ENCODE data around the gene IMMP2L.
A peak's percentile ranks its signal among the peaks of the same experiment; 100 is the strongest.
"Not testable (repeated sequence)": the region's sequence is repeated elsewhere in the genome, so short reads cannot be mapped to it uniquely, and the experiment has no call there.

IMMP2L gene

GRCh38 chr7:111459065-111459756 lies 103.1 kb downstream of the IMMP2L start:
- TF ChIP-seq CTCF (conservative IDR thresholded peaks at IDR 0.05; ENCODE audit: low read depth, low read length) = no peak
- no peak for DNase-seq (ENCODE audit: low read depth)
- no peak overlapping the region for H3K4me3 ChIP-seq (ENCODE audit: low read length)

DNA sequence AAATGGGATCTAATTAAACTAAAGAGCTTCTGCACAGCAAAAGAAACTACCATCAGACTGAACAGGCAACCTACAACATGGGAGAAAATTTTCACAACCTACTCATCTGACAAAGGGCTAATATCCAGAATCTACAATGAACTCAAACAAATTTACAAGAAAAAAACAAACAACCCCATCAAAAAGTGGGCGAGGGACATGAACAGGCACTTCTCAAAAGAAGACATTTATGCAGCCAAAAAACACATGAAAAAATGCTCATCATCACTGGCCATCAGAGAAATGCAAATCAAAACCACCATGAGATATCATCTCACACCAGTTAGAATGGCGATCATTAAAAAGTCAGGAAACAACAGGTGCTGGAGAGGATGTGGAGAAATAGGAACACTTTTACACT lies 111.6 kb downstream of the IMMP2L start:
- not testable (repeated sequence) for H3K4me3 ChIP-seq (ENCODE audit: low read length); DNase-seq (ENCODE audit: low read depth)

DNA sequence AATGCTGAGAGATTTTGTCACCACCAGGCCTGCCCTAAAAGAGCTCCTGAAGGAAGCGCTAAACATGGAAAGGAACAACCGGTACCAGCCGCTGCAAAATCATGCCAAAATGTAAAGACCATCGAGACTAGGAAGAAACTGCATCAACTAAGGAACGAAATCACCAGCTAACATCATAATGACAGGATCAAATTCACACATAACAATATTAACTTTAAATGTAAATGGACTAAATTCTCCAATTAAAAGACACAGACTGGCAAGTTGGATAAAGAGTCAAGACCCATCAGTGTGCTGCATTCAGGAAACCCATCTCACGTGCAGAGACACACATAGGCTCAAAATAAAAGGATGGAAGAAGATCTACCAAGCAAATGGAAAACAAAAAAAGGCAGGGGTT lies 114.8 kb downstream of the IMMP2L start:
- not testable (repeated sequence) for DNase-seq (ENCODE audit: low read depth); H3K4me3 ChIP-seq (ENCODE audit: low read length)

DNA sequence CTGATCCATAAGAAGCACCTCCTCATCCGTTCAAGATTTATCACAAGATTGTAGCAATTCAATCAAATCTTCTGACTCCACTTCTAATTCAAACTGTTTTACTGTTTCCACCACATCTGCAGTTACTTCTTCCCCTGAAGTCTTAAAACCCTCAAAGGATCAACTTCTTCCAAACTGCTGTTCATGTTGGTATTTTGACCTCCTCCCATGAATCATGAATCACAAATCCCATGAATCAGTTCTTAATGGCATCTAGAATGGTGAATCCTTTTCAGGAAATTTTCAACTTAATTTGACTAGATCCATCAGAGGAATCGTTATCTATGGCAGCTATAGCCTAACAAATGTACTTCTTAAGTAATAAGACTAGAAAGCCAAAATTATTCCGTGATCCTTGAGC lies 122.3 kb downstream of the IMMP2L start:
- no peak for TF ChIP-seq CTCF (conservative IDR thresholded peaks at IDR 0.05; ENCODE audit: low read depth, low read length)
- no peak for DNase-seq (ENCODE audit: low read depth)
- H3K4me3 ChIP-seq (ENCODE audit: low read length) = no peak overlapping the region

DNA sequence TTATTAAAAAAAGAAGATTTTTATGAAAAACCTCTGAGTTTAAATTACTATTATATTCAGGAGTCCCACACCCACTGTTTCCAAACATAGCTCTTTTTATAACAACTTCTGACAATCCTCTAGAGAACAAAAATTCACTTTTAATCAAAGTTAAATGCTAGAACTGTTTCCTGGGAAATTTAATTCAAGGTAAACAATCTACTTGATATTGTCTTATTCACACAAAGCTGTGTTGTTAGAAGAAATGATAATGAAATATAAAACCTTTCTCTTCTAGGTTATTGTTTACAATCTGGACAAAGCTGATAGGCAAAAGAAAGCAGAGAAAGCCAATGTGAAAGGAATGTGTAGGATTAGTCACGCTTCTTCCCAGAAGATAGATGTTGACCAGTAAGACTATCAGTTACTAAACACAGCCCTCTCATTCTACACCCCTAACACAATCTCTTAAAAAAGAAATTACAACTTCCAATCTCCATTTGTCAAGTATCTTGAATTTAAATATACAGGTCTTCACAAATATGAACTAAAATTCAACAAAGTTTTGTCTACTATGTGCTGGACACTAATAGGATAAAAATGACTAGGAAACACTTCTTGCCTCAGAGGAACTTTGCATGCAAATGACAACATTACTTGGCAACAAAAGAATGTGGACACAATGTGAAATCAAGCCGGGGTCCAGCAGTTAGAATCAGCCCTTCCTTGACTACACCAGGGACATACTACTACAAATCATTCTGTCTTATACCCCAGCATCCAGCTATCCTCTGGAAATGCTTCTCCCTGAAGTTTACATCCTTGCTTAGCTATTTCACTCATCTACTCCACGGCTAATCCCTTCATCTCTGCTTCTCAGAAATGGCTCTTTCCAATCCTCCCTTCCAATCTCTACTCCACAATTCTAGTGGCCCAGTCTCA lies 123.7 kb downstream of the IMMP2L start:
- peak; percentile 7 for DNase-seq (ENCODE audit: low read depth)
- no peak overlapping the region for H3K4me3 ChIP-seq (ENCODE audit: low read length)
- TF ChIP-seq CTCF (conservative IDR thresholded peaks at IDR 0.05; ENCODE audit: low read depth, low read length) = no peak

- TF ChIP-seq CTCF (conservative IDR thresholded peaks at IDR 0.05; ENCODE audit: low read depth, low read length) = no peak
- no peak overlapping the region for H3K4me3 ChIP-seq (ENCODE audit: low read length)
- DNase-seq (ENCODE audit: low read depth) = no peak
These were observed 124.6 kb downstream of the IMMP2L start for GRCh38 chr7:111437736-111438135.

GRCh38 chr7:111436608-111437007 lies 125.7 kb downstream of the IMMP2L start:
- H3K4me3 ChIP-seq (ENCODE audit: low read length) = no peak overlapping the region
- DNase-seq (ENCODE audit: low read depth) = no peak
- TF ChIP-seq CTCF (conservative IDR thresholded peaks at IDR 0.05; ENCODE audit: low read depth, low read length) = no peak

DNA sequence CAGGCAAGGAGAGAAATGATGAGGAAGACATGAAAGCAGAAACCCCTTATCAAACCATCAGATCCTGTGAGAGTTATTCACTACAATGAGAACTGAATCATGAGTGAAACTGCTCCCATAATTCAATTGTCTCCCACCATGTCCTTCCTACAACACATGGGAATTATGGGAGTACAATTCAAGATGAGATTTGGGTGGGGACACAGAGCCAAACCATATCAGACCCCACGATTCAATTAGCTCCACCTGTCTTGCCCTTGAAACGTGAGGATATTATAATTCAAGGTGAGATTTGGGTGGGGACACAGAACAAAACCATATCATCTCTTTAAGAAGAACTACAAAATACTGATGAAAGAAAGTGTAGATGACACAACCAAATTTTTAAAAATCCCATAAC lies 128.9 kb downstream of the IMMP2L start:
- H3K4me3 ChIP-seq (ENCODE audit: low read length) = no peak overlapping the region
- DNase-seq (ENCODE audit: low read depth) = no peak
- TF ChIP-seq CTCF (conservative IDR thresholded peaks at IDR 0.05; ENCODE audit: low read depth, low read length) = no peak

Data from retinal pigment epithelial cell (primary cell).